Fibroblast of villous mesenchyme (primary cell): ENCODE measurements around the gene ALK. TPM values are rescaled to one million over a fixed set of nuclear protein-coding genes. Genes with fewer than 3 reads are reported as not detected.

Source experiments
- DNase-seq: peaks from one replicate; pipeline ENCODE4 v3.0.0-alpha.2; 2010; ENCODE audit warnings: low read depth
- H3K4me3 ChIP-seq: 2 replicates; pipeline ENCODE4 v1.5.1; 2011; ENCODE audit warnings: low read depth, mild to moderate bottlenecking, low read length
- total RNA-seq: library from RNA; depleted of rRNA; stranded (reverse); fragments of >200 nt; gene quantifications from 2 replicates; pipeline ENCODE4 v1.2.3, GENCODE V29; 2012
- TF ChIP-seq, protein P1 (sequence below): IDR thresholded peaks from 2 replicates; pipeline ENCODE4 v1.5.1; 2012; ENCODE audit warnings: low read depth, mild to moderate bottlenecking, low read length; ENCODE audit not compliant: insufficient read depth

The ALK gene
- total RNA-seq, 1 donor, result not detected

DNA sequence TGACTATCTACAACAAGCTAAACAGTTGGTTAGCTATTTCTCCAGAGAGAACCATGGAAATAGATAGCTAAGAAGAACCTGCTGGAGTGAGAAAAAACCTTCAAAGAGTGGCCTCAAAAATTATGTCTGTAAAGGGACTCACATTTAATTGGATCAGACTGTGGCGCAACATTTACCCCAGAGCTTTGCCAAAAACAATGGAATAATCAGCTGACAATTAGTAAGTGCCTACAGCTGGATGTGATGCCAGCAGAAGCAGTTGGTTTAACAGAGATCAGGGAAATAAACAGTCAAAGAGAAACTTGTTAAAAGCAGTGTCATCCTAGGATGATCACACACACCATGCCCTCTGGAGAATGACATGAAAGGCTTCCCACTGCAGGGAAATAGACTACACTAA lies 495.5 kb downstream of the ALK start:
- TF ChIP-seq, protein P1, sequence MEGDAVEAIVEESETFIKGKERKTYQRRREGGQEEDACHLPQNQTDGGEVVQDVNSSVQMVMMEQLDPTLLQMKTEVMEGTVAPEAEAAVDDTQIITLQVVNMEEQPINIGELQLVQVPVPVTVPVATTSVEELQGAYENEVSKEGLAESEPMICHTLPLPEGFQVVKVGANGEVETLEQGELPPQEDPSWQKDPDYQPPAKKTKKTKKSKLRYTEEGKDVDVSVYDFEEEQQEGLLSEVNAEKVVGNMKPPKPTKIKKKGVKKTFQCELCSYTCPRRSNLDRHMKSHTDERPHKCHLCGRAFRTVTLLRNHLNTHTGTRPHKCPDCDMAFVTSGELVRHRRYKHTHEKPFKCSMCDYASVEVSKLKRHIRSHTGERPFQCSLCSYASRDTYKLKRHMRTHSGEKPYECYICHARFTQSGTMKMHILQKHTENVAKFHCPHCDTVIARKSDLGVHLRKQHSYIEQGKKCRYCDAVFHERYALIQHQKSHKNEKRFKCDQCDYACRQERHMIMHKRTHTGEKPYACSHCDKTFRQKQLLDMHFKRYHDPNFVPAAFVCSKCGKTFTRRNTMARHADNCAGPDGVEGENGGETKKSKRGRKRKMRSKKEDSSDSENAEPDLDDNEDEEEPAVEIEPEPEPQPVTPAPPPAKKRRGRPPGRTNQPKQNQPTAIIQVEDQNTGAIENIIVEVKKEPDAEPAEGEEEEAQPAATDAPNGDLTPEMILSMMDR, result no peak
- no peak overlapping the region for H3K4me3 ChIP-seq
- DNase-seq, result no peak

DNA sequence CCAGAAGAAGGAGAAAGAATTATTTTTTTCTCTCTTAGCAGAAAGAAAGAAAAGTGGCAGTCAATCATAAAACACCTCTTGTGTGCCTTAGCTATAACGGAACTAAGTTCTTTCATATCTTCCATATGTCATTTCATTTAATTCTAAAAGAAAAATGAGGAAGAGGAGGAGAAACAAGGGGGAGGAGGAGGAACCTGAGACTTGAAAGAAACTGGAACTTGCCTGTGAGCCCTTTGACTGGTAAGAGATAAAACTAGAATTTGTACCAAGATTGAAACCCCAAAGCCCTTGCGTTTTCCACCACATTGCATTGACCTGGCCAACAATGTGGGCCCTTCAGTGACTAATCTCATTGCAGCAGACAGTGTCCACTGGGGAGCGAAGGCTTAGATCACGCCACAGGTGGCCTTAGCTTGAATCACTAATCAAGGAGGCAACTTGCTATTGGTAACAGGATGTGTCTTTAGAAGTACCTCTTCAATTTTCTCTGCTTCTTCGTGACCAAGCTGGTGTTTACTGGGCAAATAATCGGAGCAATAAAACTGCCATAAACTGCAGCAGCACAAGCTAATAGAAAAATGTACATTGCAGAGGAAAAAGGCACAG lies 498.2 kb downstream of the ALK start:
- no peak for DNase-seq
- H3K4me3 ChIP-seq, result no peak overlapping the region
- TF ChIP-seq, protein P1, result no peak

DNA sequence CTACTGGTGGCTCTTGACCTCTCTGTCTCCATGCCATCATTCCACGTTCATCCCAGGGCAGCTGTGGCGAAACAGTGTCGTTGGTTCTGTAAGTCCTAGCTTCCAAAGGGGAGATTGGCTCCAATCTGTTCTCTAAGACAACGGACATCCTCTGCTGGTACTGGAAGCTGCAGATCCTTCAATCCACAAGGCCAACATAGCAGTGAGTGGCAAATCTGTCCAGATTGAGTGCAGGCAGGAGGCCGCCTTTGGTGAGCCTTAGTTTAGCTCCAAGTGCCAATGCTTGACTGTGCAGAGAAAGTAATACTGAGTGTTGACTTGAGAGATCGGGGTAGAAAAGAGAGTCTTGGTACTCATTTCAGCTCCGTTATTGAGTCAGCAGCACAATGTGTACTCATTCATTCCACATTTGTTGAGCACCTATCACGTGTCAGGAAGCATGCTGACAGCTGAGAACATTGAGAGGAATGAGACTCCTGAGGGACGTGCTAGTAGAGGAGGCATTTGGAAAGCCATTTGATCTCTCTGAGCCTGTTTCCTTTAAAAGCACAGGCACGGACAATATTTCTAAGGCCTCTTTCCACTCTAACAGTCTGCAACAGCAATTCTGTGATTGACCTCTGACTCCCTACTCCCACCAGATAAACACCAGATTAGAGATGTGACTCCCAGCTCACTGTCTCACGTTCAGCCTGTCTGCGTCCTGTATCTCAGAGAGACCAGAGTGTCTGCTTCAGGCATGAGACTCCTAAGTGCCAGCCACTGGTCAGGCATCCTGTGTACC lies 500.2 kb downstream of the ALK start:
- TF ChIP-seq, protein P1, result no peak
- H3K4me3 ChIP-seq, result no peak overlapping the region
- no peak for DNase-seq

DNA sequence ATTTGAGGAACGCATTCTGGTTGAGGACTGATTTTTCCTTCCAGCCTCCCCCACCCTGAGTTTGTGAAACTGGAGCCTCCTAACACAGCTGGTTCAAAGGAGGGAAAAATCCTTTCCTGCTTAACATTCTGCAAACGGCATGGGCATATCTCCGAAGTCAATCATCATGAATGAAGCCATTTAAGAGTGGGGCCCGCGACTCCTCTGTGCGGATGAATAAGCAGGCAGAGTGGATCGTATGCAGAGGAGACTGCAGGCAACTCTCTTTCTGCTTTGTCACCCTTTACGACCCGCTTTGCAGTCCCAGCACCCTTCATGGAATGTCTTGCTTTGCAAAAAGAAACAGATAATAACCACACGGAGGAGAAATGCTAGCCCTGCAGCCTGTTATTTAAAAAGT lies 500.9 kb downstream of the ALK start:
- no peak overlapping the region for H3K4me3 ChIP-seq
- TF ChIP-seq, protein P1, result no peak
- DNase-seq, result no peak

DNA sequence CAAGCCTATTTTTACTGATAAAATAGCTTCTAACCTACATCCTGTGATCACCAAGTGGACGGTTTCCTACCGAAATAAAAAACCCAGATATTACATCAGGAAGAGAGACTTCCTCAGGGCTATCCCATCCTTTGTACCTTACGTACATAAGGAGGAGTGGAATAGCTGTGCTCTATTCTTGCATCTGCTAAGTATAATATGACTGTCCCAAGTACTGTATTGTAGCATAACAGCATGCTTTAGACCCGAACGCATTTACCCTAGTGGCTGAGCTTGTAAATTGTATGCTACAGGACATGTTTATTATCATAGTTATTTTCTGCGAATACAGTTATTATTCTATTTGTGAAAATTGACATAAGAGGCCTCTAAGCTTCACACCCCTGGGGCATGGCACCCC lies 503.8 kb downstream of the ALK start:
- DNase-seq, result no peak
- TF ChIP-seq, protein P1, result no peak
- no peak overlapping the region for H3K4me3 ChIP-seq

DNA sequence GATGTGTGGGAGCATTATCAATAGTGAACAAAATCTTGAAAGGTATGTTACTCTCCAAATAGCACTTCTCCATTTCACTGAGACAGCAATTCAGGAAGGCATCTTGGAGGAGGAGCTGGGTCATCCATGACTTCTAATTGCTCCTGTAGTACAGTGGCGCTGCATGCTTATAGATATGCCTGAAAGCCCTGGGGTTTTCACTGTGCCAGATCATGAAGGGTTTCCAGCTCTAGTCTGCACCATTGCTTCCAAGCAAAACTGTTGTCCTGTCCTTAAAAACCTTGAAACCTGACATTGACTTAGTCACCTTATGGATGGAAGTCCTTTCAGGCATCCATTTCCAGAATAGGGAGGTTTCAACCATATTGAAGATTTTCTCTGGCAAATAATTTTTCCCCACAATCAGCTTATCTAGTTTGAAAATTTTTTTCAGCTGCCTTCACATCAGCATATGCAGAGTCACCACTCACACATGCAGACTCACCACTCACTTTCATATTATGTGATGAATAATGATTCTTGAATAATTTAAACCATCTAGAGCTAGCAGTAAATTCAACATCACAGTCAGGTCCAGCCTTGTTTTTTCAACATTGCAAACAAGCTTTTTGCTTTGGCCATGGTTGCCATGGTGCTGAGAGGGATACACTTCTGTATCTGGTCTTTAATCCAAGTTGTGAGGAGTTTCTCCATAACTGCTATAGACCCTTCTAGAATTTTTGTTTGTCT lies 509.0 kb downstream of the ALK start:
- no peak for DNase-seq
- TF ChIP-seq, protein P1, result no peak
- no peak overlapping the region for H3K4me3 ChIP-seq
